HUDEP-2 (cell line): ENCODE measurements around the gene ANO4.

Experiments used
- DNase-seq, 76 experiments: peaks; one replicate each; lab custom pipeline; 2025; ENCODE audit not compliant: unreplicated experiment in 76 of 76; lab: John Stamatoyannopoulos, UW

The ANO4 gene

DNA sequence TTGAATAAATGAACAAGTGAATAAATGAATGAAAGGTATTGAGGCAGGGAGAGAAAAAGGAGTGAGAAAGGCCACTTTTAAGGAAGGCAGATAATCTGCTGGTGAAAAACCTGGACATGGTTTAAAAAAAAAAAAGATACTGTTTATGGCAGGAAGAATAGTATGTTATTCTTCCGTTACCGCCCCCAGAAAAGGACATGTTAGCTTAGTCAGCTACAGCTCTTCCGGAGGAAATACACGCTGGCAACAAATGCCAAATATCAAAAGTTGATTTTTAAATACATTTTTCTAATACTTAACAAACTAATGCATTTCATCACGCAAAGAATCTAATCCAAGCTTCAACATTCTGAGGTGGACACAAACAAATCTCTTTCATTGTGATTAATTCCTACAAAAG, 372.3 kb downstream of the ANO4 start:
- no peak for DNase-seq

DNA sequence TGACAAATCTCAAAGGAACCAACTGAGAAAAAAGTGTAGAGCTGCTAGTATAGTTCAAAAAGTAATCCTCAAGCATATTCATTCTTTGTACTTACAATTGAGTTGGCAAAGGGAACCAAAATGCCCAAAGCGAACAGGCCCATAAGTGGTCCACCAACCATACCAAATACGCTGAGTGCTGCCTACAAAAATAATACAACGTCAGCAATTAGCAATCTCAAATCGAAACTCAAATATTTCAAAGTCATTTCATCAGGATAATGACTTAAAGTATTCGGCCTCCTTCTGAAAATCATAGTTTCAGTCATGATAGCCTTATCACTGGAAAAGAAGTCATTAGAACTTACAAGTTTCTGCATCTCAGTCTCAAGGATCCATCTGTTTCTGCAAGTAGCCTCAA, 373.4 kb downstream of the ANO4 start:
- no peak for DNase-seq

DNA sequence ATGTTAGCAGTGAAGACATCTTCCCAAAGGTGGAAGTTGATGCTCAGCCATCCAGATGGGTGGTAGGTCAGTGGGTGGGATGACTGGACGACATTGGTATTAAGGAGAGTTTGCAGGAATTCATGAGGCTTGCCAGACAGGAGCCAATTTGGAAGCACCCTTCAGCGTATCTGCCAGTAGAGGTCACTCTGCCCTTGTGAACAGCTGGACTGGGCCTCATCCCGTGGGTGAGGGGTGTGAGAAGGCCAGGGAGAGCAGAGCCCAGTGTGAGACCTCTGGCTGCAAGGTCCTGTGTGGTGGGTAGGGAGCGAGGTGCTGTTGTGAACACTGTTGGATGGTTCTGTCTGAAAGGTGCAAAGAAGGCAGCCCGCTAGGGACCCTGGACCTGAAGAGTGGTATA, 377.7 kb downstream of the ANO4 start:
- peak in 4 of 76 experiments; percentile 12 to 36 (median 18) for DNase-seq

DNA sequence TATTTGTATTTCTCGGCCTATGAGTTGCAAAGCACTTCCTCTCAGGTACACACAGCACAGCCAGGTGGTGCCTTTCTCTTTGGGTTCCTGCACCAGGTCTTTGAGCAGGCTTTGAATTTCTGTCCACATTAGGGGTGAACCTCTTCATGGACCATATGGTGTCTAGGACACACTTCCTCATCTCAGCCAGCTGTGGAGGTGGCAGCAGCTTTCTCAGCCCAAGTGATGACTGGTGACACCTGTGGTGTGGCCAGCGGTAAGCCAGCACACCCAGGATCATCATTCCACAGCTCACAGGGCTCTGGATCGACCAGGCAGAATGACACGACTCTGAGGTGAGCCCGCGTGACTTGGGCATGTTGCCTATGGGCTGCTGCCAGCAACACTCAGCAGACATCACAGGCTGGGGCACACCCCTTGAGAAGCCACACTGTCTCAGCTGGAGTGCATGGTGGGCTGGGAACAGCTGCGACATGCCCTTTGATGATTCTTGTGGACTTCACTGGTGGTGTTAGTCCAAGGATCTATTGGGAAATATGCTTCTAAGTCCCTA, 378.7 kb downstream of the ANO4 start:
- DNase-seq = no peak

DNA sequence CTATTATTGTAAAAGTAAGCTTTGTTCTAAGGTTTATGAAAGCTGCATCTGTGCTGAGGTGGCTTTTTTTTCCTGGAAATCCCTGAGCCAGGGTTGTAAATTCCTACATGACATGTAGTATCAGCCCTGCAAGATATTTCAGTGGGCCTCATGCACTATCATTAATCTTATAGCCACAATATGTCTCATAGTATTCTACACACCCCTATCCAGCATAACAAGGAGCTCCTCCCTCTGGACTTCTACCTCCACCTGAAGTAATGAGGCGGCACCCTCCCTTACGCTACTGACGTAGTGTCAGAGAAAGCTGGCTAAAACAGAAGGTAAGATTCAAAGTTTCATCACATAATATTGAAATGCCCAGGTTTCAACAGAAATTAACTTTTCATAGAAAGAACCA, 380.0 kb downstream of the ANO4 start:
- DNase-seq = no peak
